GM23338 (cell line): Measurements from ENCODE around the gene HMCN2. TPM values are rescaled to one million over a fixed set of nuclear protein-coding genes. Genes with fewer than 3 reads are reported as not detected.
A peak's percentile ranks its signal among the peaks of the same experiment; 100 is the strongest.

Experiments
- ATAC-seq: fragments of 200-7000 bp; cut with Tn5 transposase; 3 replicates; pipeline ENCODE4 v1.9.1; 2020
- DNase-seq: peaks from one replicate; pipeline ENCODE4 v3.0.0-alpha.2; 2015; ENCODE audit warnings: low spot score
- H2AFZ ChIP-seq: fragments of 200-600 bp; sonication (generic); 2 replicates; pipeline ENCODE4 v1.8.0; 2016; ENCODE audit warnings: antibody characterized with exemption, mild to moderate bottlenecking, moderate library complexity
- H3F3A ChIP-seq: fragments of 200-600 bp; sonication (generic); replicated peaks from 2 replicates; pipeline ENCODE4 v1.8.0; 2017; ENCODE audit warnings: antibody characterized with exemption, mixed run types, low read depth
- H3K27ac ChIP-seq: fragments of 200-600 bp; sonication (generic); 2 replicates; pipeline ENCODE4 v1.6.1; 2016; ENCODE audit warnings: low read depth
- H3K27me3 ChIP-seq: fragments of 200-600 bp; sonication (generic); 2 replicates; pipeline ENCODE4 v1.8.0; 2016; ENCODE audit warnings: mild to moderate bottlenecking, mixed run types, moderate library complexity; ENCODE audit not compliant: insufficient read depth
- H3K36me3 ChIP-seq: fragments of 200-600 bp; sonication (generic); 2 replicates; pipeline ENCODE4 v1.8.0; 2016; ENCODE audit warnings: mild to moderate bottlenecking; ENCODE audit not compliant: insufficient read depth
- H3K4me1 ChIP-seq: fragments of 200-600 bp; sonication (generic); 2 replicates; pipeline ENCODE4 v1.8.0; 2016; ENCODE audit warnings: mild to moderate bottlenecking, moderate library complexity; ENCODE audit not compliant: insufficient read depth
- H3K4me2 ChIP-seq: fragments of 200-600 bp; sonication (generic); 2 replicates; pipeline ENCODE4 v1.7.1; 2017; ENCODE audit warnings: mixed run types
- H3K4me3 ChIP-seq: fragments of 200-600 bp; sonication (generic); 2 replicates; pipeline ENCODE4 v1.6.1; 2016; ENCODE audit warnings: mixed run types
- H3K79me2 ChIP-seq: fragments of 200-600 bp; sonication (generic); replicated peaks from 2 replicates; pipeline ENCODE4 v1.8.0; 2017; ENCODE audit warnings: mild to moderate bottlenecking; ENCODE audit not compliant: insufficient read depth
- H3K9me2 ChIP-seq: fragments of 200-600 bp; sonication (generic); 2 replicates; pipeline ENCODE4 v1.8.0; 2017; ENCODE audit not compliant: insufficient read depth
- H4K20me1 ChIP-seq: fragments of 200-600 bp; sonication (generic); replicated peaks from 2 replicates; pipeline ENCODE4 v1.8.0; 2017; ENCODE audit warnings: mild to moderate bottlenecking; ENCODE audit not compliant: insufficient read depth
- H3K27ac Mint-ChIP-seq: 2 replicates; pipeline ENCODE4 v1.8.0; 2020; ENCODE audit warnings: inconsistent platforms, mild to moderate bottlenecking, moderate library complexity, mixed read lengths
- H3K27me3 Mint-ChIP-seq: 3 replicates; pipeline ENCODE4 v1.8.0; 2022; ENCODE audit warnings: low read depth, mild to moderate bottlenecking, moderate library complexity, mixed read lengths, inconsistent platforms; ENCODE audit not compliant: insufficient read depth, poor library complexity
- H3K36me3 Mint-ChIP-seq: 3 replicates; pipeline ENCODE4 v1.8.0; 2021; ENCODE audit warnings: low read depth, mild to moderate bottlenecking, inconsistent platforms, moderate library complexity, mixed read lengths
- H3K4me1 Mint-ChIP-seq: 3 replicates; pipeline ENCODE4 v1.8.0; 2020; ENCODE audit warnings: mild to moderate bottlenecking, inconsistent platforms, mixed read lengths
- H3K4me3 Mint-ChIP-seq: 3 replicates; pipeline ENCODE4 v1.8.0; 2021; ENCODE audit warnings: moderate library complexity, mild to moderate bottlenecking, inconsistent platforms, mixed read lengths
- H3K9me3 Mint-ChIP-seq: 3 replicates; pipeline ENCODE4 v1.8.0; 2020; ENCODE audit warnings: moderate library complexity, mild to moderate bottlenecking, inconsistent platforms, mixed read lengths
- CREB1 ChIP-seq: fragments of 250-450 bp; sonication (Bioruptor Pico); IDR thresholded peaks from 2 replicates; pipeline ENCODE4 v1.5.0; 2020; ENCODE audit warnings: low read depth, mild to moderate bottlenecking, moderate library complexity
- CTCF ChIP-seq, 2 experiments: fragments of 200-600 bp in 1 of 2; sonication (generic) in 1 of 2; conservative IDR thresholded peaks; 2 replicates each; pipeline versions ENCODE4 v1.5.1 to v1.6.1; 2016 to 2017; ENCODE audit warnings: antibody characterized with exemption in 2 of 2, low read depth in 2 of 2, mild to moderate bottlenecking in 2 of 2, moderate library complexity in 1 of 2
- ETS1 ChIP-seq: IDR thresholded peaks from 2 replicates; pipeline ENCODE4 v1.6.1; 2016; ENCODE audit warnings: antibody characterized with exemption
- EZH2 ChIP-seq: fragments of 200-600 bp; sonication (generic); IDR thresholded peaks from one replicate; pipeline ENCODE4 v1.8.0; 2017; ENCODE audit warnings: antibody characterized with exemption, mild to moderate bottlenecking, low read depth; ENCODE audit not compliant: unreplicated experiment
- EZH2phosphoT487 ChIP-seq: fragments of 200-600 bp; sonication (generic); IDR thresholded peaks from one replicate; pipeline ENCODE4 v1.8.1; 2018; ENCODE audit warnings: antibody characterized with exemption; ENCODE audit not compliant: unreplicated experiment
- JUNB ChIP-seq: IDR thresholded peaks from one replicate; pipeline ENCODE4 v1.6.1; 2016; ENCODE audit warnings: antibody characterized with exemption; ENCODE audit not compliant: unreplicated experiment
- NANOG ChIP-seq: IDR thresholded peaks from 2 replicates; pipeline ENCODE4 v1.6.1; 2016; ENCODE audit warnings: antibody characterized with exemption, borderline replicate concordance
- POLR2AphosphoS5 ChIP-seq: IDR thresholded peaks from 2 replicates; pipeline ENCODE4 v1.6.1; 2016; ENCODE audit warnings: antibody characterized with exemption, low read depth
- REST ChIP-seq: IDR thresholded peaks from one replicate; pipeline ENCODE4 v1.6.1; 2018; ENCODE audit warnings: antibody characterized with exemption; ENCODE audit not compliant: unreplicated experiment
- STAT1 ChIP-seq: IDR thresholded peaks from one replicate; pipeline ENCODE4 v1.6.1; 2016; ENCODE audit warnings: antibody characterized with exemption; ENCODE audit not compliant: unreplicated experiment
- ZNF114 ChIP-seq: fragments of 250-450 bp; sonication (Bioruptor Pico); IDR thresholded peaks from 2 replicates; pipeline ENCODE4 v1.5.0; 2020; ENCODE audit warnings: mild to moderate bottlenecking, moderate library complexity
- ZNF331 ChIP-seq: fragments of 250-450 bp; sonication (Bioruptor Pico); IDR thresholded peaks from 2 replicates; pipeline ENCODE4 v1.5.0; 2020; ENCODE audit warnings: low read depth, mild to moderate bottlenecking, moderate library complexity
- ZNF462 ChIP-seq: fragments of 250-450 bp; sonication (Bioruptor Pico); IDR thresholded peaks from 2 replicates; pipeline ENCODE4 v1.5.0; 2020; ENCODE audit warnings: mild to moderate bottlenecking, moderate library complexity
- polyA plus RNA-seq: library from polyadenylated mRNA; unstranded; fragments of >200 nt; fragmentation: Nextera tagmentation; extraction: Ambion mirVana; gene quantifications from 2 replicates; pipeline ENCODE4 v1.2.1, GENCODE V29; 2016
- total RNA-seq: library from RNA; depleted of rRNA; stranded (reverse); fragments of >200 nt; shearing (Covaris generic); gene quantifications from 2 replicates; pipeline ENCODE4 v1.2.3, GENCODE V29; 2014

Gene HMCN2
- total and polyA plus RNA-seq, 2 experiments from 2014 or later, result 1.3 to 4.7 TPM

- Histone ChIP-seq H3K9me2 (no peaks in the 10 kb centered on the region), H3K4me1 (no peaks in the 10 kb centered on the region), H3K27ac (no peak overlapping the region; the same call in 1 of the 2 replicates), H3F3A (0 out of 2 replicates have a peak, but pooled peaks cover 3% of the 10 kb centered on the region), H3K79me2 (no peaks in the 10 kb centered on the region), H3K4me2 (no peak overlapping the region), H3K27me3 (no peaks in the 10 kb centered on the region), H2AFZ (no peak overlapping the region), H4K20me1 (no peaks in the 10 kb centered on the region), H3K36me3 (no peaks in the 10 kb centered on the region), H3K4me3 (no peak overlapping the region)
- Mint-ChIP-seq H3K4me3 (no peak overlapping the region), H3K27ac (peak overlapping the region; percentile 30; the same call in 1 of the 2 replicates), H3K36me3 (no peaks in the 10 kb centered on the region; the same call in 2 of the 3 replicates), H3K4me1 (peaks cover 20% of the 10 kb centered on the region), H3K9me3 (no peaks in the 10 kb centered on the region), H3K27me3 (peaks cover 5% of the 10 kb centered on the region)
- DNase-seq (no peak), ATAC-seq (no peak)
- no peak for TF ChIP-seq ETS1
- TF ChIP-seq STAT1, result no peak
- no peak for TF ChIP-seq ZNF462 (CRISPR knock-in tag)
- no peak for TF ChIP-seq REST
- no peak for TF ChIP-seq EZH2phosphoT487
- no peak for TF ChIP-seq NANOG
- no peak for TF ChIP-seq ZNF114 (CRISPR knock-in tag)
- no peak for TF ChIP-seq EZH2
- TF ChIP-seq CREB1 (CRISPR knock-in tag), result no peak
- TF ChIP-seq ZNF331, result no peak
- no peak for TF ChIP-seq JUNB
- TF ChIP-seq POLR2AphosphoS5, result no peak
- no peak for TF ChIP-seq CTCF (conservative IDR thresholded peaks at IDR 0.05; ENCODE audit: low read depth in 2 of 2)
These were observed 50.1 kb downstream of the HMCN2 start for GRCh38 chr9:130315446-130316226.
